NCI-H2029 (cell line): Measurements from ENCODE around the gene BET1L.

Experiments used
- DNase-seq: peaks from one replicate; lab custom pipeline; 2025; lab: John Stamatoyannopoulos, UW

BET1L gene

GRCh38 chr11:209275-210121 lies 2.3 kb upstream of the BET1L start:
- no peak for DNase-seq

GRCh38 chr11:208917-209260 lies 1.7 kb upstream of the BET1L start:
- no peak for DNase-seq

GRCh38 chr11:208181-208916 lies 1.1 kb upstream of the BET1L start:
- DNase-seq = peak; percentile 63

- DNase-seq = peak; percentile 67
Observed at GRCh38 chr11:207863-208180, 623 bp upstream of the BET1L start.

GRCh38 chr11:206526-207207 lies 532 bp downstream of the BET1L start:
- no peak for DNase-seq

GRCh38 chr11:206002-206384 lies 1.2 kb downstream of the BET1L start:
- no peak for DNase-seq

GRCh38 chr11:205221-206001 lies 1.8 kb downstream of the BET1L start:
- no peak for DNase-seq

GRCh38 chr11:204587-205109 lies 2.6 kb downstream of the BET1L start:
- no peak for DNase-seq

- no peak for DNase-seq
Observed at GRCh38 chr11:203945-204586, 3.1 kb downstream of the BET1L start.

- no peak for DNase-seq
Observed at GRCh38 chr11:203056-203944, 3.9 kb downstream of the BET1L start.

GRCh38 chr11:202490-202889 lies 4.7 kb downstream of the BET1L start:
- no peak for DNase-seq

- DNase-seq = no peak
Observed at GRCh38 chr11:201966-202365, 5.2 kb downstream of the BET1L start.

GRCh38 chr11:200224-201003 lies 6.8 kb downstream of the BET1L start:
- no peak for DNase-seq

GRCh38 chr11:199782-200181 lies 7.4 kb downstream of the BET1L start:
- DNase-seq = no peak

- no peak for DNase-seq
Observed at GRCh38 chr11:199004-199581, 8.1 kb downstream of the BET1L start.

GRCh38 chr11:198236-198806 lies 8.9 kb downstream of the BET1L start:
- DNase-seq = no peak

GRCh38 chr11:197741-198235 lies 9.4 kb downstream of the BET1L start:
- DNase-seq = no peak

GRCh38 chr11:196786-197731 lies 10.1 kb downstream of the BET1L start:
- no peak for DNase-seq
